Muscle of leg (tissue), 11 donors: ENCODE data around the gene ITGBL1. TPM values are rescaled to one million over a fixed set of nuclear protein-coding genes. Genes with fewer than 3 reads are reported as not detected.
A peak's percentile ranks its signal among the peaks of the same experiment; 100 is the strongest.

Experiments
- DNase-seq: peaks from one replicate; pipeline ENCODE4 v3.0.0; 2013
- H3K27ac ChIP-seq: one replicate; pipeline ENCODE4 v1.5.1; 2013; ENCODE audit warnings: mild to moderate bottlenecking, low read length, control low read depth
- H3K27me3 ChIP-seq: one replicate; pipeline ENCODE4 v1.6.1; 2013; ENCODE audit warnings: low read length; ENCODE audit not compliant: control insufficient read depth, insufficient read depth
- H3K36me3 ChIP-seq: one replicate; pipeline ENCODE4 v1.6.1; 2013; ENCODE audit warnings: low read length; ENCODE audit not compliant: control insufficient read depth, insufficient read depth
- H3K4me1 ChIP-seq: one replicate; pipeline ENCODE4 v1.6.1; 2013; ENCODE audit warnings: low read length; ENCODE audit not compliant: control insufficient read depth, insufficient read depth
- H3K4me3 ChIP-seq: one replicate; pipeline ENCODE4 v1.5.1; 2013; ENCODE audit warnings: low read length, control low read depth
- H3K9me3 ChIP-seq: replicated peaks from 2 replicates; pipeline ENCODE4 v1.6.1; 2013; ENCODE audit warnings: low read depth, low read length; ENCODE audit not compliant: control insufficient read depth
- WGBS: methylation state at CpG from one replicate; pipeline ENCODE4 v1.1.5; 2013; ENCODE audit warnings: missing lambda C conversion rate; ENCODE audit not compliant: insufficient coverage; 5-methylcytosine and 5-hydroxymethylcytosine counted together
- polyA plus RNA-seq, 8 donors: library from polyadenylated mRNA; unstranded; fragments of 120-200 nt; gene quantifications; one replicate each; pipeline versions ENCODE4 v1.2.1 to v1.2.3, GENCODE V29; 2013; ENCODE audit warnings: inconsistent platforms in 1 of 8, low replicate concordance in 1 of 8; ENCODE audit not compliant: insufficient read length in 8 of 8, insufficient read depth in 1 of 8
- total RNA-seq: library from RNA; stranded (reverse); fragments of 120-200 nt; gene quantifications from one replicate; pipeline ENCODE4 v1.2.4, GENCODE V29; 2013

ITGBL1 gene
- total and polyA plus RNA-seq, 9 donors: 0.96 to 22.4 (median 3.3) TPM

DNA sequence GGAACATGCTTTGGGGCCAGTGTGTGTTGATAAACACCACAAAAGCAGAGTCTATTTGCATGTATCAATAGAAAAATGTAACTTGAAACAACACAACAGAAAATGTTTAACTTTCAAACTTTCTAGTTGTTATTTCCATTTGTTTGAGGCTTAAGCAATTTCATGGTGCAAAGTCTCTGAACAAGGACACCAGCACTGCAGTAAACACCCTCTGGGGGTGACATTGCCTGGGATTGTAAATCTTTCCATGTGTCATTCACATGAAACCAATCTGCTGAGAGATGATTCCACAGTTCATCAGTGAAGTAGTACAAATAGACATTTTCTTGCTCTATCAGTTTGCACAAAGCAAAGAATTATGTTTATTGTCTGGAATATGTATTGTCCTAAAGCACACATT lies 124.5 kb downstream of the ITGBL1 start:
- no peaks in the 10 kb centered on the region for H3K4me1 ChIP-seq
- H3K27me3 ChIP-seq: no peaks in the 10 kb centered on the region
- no peak overlapping the region for H3K27ac ChIP-seq
- H3K4me3 ChIP-seq: no peak overlapping the region
- DNase-seq: no peak
- H3K36me3 ChIP-seq: no peaks in the 10 kb centered on the region
- H3K9me3 ChIP-seq: no peaks in the 10 kb centered on the region

DNA sequence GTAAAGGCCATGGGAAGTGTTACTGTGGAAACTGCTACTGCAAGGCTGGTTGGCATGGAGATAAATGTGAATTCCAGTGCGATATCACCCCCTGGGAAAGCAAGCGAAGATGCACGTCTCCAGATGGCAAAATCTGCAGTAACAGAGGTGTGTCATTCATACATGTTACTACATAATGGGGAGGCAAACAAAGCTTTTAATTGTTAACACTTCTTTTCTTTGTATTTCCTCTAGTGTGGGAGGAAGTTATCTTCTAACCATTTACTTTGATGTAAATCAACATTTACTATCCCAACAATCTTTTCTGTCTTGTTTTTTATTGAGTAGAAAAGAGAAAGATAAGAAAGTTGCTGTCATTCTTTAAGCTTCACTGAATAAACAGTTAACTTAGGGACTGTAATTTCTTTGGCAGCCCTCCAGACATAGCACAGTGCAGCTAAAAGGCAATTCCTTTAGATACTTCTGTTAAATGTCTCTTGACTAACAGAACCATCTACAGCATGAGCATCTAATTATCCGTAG lies 126.9 kb downstream of the ITGBL1 start:
- Histone ChIP-seq H3K4me1 (no peaks in the 10 kb centered on the region), H3K27me3 (no peaks in the 10 kb centered on the region), H3K36me3 (no peaks in the 10 kb centered on the region), H3K27ac (no peak overlapping the region), H3K9me3 (no peaks in the 10 kb centered on the region), H3K4me3 (no peak overlapping the region)
- no CpG with 5 or more reads among the region's 4 CpGs for WGBS
- DNase-seq: peak; percentile 42

DNA sequence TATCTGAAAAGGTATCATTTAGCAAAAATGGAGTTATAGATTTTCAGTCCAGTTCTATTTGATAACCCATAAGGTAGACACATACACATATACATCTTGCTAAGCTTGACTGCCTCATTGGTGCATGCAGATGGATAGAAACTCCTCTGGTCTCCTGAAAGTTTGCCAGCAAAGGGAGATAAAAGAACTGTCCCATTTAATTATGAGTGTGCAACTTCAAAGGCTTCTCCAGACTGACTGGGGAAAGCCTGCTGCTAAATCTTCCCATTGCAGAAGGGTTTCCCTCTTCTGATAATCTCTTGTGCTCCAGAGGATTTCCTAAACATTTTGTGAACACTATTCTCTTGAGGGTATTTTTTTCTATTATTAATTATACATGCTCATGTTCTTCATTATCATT lies 131.9 kb downstream of the ITGBL1 start:
- Histone ChIP-seq H3K36me3 (no peaks in the 10 kb centered on the region), H3K4me1 (no peaks in the 10 kb centered on the region), H3K27ac (no peak overlapping the region), H3K4me3 (no peak overlapping the region), H3K27me3 (no peaks in the 10 kb centered on the region), H3K9me3 (no peaks in the 10 kb centered on the region)
- no peak for DNase-seq

DNA sequence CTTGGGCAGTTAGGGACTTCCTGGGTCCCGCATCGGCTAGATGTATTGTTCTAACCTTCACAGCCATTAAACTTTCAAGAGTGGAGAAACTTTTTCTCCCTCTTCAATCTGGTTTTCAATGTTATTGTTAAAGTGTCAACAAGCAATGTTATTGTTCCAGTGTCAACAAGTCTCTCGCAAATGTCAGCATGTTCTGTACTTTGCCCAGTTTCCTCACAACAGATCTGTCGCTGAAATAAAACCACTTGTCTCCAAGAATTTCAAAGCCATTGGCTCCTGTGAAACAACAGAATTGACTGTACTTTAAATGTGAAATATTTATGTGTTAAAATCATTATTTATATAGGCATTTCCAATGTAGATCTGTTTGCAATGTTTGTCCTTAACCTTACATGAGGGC lies 138.0 kb downstream of the ITGBL1 start:
- no peak overlapping the region for H3K27ac ChIP-seq
- no CpG with 5 or more reads among the region's 4 CpGs for WGBS
- no peaks in the 10 kb centered on the region for H3K9me3 ChIP-seq
- H3K4me1 ChIP-seq: no peaks in the 10 kb centered on the region
- no peak for DNase-seq
- H3K4me3 ChIP-seq: no peak overlapping the region
- no peaks in the 10 kb centered on the region for H3K36me3 ChIP-seq
- no peaks in the 10 kb centered on the region for H3K27me3 ChIP-seq

DNA sequence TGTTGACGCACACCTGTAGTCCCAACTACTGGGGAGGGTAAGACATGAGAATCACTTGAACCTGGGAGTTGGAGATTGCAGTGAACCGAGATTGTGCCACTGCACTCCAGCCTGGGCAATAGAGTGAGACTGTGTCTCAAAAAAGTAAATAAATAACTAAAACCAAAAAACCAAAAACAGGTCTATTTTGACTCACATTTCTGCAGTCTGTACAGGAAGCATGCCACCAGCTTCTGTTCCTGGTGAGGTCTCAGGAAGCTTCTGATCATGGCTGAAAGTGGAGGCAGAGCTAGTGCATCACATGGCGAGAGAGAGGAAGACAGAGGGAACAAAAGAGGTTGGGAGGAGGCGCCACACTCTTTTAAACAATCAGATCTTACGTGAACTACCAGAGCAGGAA lies 142.5 kb downstream of the ITGBL1 start:
- no peaks in the 10 kb centered on the region for H3K27me3 ChIP-seq
- H3K4me3 ChIP-seq: no peak overlapping the region
- H3K9me3 ChIP-seq: no peaks in the 10 kb centered on the region
- H3K36me3 ChIP-seq: no peaks in the 10 kb centered on the region
- H3K4me1 ChIP-seq: no peaks in the 10 kb centered on the region
- no peak for DNase-seq
- no peak overlapping the region for H3K27ac ChIP-seq
- no CpG with 5 or more reads among the region's 5 CpGs for WGBS

DNA sequence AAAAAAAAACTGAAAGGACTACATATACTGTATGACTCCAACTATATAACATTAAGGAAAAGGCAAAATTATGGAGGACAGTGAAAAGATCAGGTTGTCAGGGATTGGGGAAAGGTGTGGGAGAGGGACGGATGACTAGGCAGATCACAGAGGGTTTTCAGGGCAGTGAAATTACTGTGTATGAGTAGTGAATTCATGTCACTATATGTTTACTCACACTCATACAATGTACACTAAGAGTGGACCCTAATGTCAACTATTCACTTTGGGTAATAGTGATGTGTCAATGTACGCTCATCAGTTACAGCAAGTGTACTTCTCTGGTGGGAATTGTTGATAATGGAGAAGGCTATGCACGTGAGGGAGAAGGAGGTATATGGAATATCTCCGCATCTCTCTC lies 144.3 kb downstream of the ITGBL1 start:
- Histone ChIP-seq H3K4me3 (no peak overlapping the region), H3K4me1 (no peaks in the 10 kb centered on the region)
- WGBS: no CpG with 5 or more reads among the region's 4 CpGs

DNA sequence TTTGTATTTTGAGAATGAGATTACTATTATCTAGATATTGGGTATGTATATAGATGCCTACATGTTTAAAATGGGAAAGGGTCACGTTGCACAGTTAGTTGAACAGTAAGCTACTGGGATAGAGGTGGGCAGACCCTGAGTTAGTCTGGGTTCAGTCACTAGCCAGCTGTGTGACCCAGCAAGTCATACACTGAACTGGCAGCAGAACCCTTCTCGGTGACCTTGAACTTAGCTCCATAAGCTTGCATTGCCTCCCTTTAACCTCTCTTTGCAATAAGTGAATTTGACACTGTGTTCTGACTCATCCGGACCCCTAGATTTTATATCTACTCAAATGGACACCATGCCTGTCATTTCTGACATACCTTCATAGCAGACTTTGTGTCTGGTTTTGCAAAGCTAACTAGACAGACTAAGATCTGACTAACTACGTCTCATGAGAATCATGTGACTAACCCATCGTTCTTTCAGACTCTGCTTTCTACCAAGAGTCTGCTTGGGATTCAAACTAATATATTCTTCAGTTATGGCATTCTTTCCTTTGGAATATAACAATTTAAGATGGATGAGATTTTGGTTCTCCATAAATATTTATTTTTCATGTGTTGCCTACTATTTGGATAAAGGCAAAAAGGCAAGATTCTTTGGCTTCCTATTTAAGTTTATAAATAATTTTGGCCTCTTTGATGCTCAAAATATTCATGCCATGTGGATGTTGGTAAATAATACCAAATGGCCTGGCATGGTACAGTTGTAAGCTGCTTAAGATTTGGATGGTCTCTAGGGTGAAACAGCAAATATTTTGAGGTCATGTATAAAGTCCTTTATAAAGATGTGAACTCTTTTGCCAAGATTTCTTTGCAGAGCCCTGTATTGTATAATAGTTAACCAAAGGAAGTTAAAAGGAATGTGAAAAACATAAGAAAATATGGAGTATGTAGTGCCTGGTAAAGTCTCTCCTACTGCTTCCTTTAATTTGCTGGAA lies 159.3 kb downstream of the ITGBL1 start:
- H3K4me3 ChIP-seq: no peak overlapping the region
- H3K27me3 ChIP-seq: no peaks in the 10 kb centered on the region
- H3K36me3 ChIP-seq: no peaks in the 10 kb centered on the region
- H3K4me1 ChIP-seq: no peaks in the 10 kb centered on the region
- DNase-seq: no peak
- WGBS: 100% methylated on average over 3 of the region's 5 CpGs
- no peak overlapping the region for H3K27ac ChIP-seq
- no peaks in the 10 kb centered on the region for H3K9me3 ChIP-seq

More for the DNA sequence above, 144.3 kb downstream of the ITGBL1 start:
- H3K27ac ChIP-seq: no peak overlapping the region
- no peak for DNase-seq
- H3K27me3 ChIP-seq: no peaks in the 10 kb centered on the region
- H3K9me3 ChIP-seq: no peaks in the 10 kb centered on the region
- H3K36me3 ChIP-seq: no peaks in the 10 kb centered on the region

DNA sequence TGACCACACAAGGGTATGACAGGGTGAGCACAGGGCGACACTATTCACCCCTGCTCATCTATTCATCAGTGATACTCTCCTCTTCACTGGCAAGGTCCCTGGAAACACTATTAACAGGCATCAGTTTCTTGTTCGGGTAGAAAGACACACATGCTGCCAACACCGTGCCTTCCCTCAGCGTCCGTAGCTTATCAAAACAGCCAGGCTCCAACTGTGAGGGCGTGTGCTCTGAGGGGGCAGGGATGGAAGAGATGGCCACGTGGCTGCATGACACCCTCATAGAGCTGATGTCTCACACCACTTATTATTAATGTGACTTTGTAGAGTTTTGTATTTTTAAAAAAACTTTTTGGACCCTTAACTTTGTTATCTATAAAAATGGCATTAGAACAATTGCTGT lies 160.3 kb downstream of the ITGBL1 start:
- Histone ChIP-seq H3K9me3 (no peaks in the 10 kb centered on the region), H3K4me3 (no peak overlapping the region), H3K36me3 (no peaks in the 10 kb centered on the region), H3K4me1 (no peaks in the 10 kb centered on the region), H3K27ac (no peak overlapping the region), H3K27me3 (no peaks in the 10 kb centered on the region)
- WGBS: 83% methylated on average over 1 of the region's 7 CpGs
- DNase-seq: no peak

DNA sequence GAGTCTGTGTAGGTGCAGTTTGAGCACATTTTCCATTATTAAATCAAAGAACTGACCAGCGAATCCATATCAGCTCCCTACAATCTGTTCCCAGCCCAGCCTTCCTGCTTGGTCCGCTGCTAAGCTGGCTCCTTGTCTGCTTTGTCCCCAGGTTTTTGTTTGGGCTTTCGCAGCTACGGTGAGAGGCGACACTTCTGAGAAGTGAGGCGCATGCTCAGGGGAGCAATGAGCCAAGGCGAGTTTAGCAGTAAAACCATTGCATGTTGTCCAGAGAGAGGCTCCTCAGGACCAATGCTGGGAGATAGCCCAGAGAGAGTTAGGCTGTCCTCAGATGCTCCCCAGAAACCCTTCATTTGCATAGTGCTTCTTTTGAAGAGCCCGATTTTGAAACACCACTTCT lies 162.0 kb downstream of the ITGBL1 start:
- Histone ChIP-seq H3K9me3 (no peaks in the 10 kb centered on the region), H3K36me3 (no peaks in the 10 kb centered on the region), H3K27me3 (no peaks in the 10 kb centered on the region), H3K4me1 (no peaks in the 10 kb centered on the region), H3K27ac (no peak overlapping the region), H3K4me3 (no peak overlapping the region)
- WGBS: 73% methylated on average over 7 of the region's 8 CpGs
- no peak for DNase-seq

DNA sequence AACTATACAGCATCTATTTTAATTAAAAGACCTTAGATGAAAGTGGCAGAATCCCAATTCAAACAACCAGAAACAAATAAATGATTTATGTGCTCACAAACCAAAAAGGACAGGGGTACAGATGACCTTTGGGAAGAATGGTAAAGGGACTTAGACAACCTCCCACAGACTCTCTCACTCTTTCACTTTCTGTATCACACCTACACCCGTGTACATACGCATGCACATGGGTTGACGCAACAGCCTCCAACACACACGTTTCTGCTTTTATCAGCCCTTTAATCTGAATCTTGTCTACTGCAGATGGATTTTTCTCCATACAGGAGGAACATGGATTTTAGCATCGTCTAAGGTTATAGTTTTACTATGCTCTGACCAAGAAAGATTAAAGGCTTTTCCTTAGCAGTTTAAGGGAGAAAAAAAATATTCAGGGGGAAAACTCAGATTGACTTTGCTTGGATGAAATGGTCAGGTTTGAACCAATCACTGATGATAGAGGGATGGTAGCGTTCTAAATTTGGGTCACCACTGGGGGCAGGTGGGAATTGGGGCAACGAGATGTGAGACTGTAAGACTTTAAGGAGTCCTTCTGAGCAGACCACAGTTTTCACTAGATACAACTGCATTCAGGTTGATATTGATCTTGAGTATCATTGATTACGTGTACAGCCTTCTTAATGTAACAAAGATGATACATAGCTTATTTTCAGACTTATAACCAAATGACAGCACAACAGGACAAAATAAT lies 166.1 kb downstream of the ITGBL1 start:
- Histone ChIP-seq H3K27me3 (no peaks in the 10 kb centered on the region), H3K4me1 (no peaks in the 10 kb centered on the region), H3K9me3 (no peaks in the 10 kb centered on the region), H3K27ac (no peak overlapping the region), H3K36me3 (no peaks in the 10 kb centered on the region), H3K4me3 (no peak overlapping the region)
- no peak for DNase-seq
- 50% methylated on average over 1 of the region's 8 CpGs for WGBS
